ENCODE results near the gene RIN2. TPM values are rescaled to one million over a fixed set of nuclear protein-coding genes. Genes with fewer than 3 reads are reported as not detected.
A peak's percentile ranks its signal among the peaks of the same experiment; 100 is the strongest.
"Not testable (repeated sequence)": the region's sequence is repeated elsewhere in the genome, so short reads cannot be mapped to it uniquely, and the experiment has no call there.

Gene RIN2
- total RNA-seq, 6 donors from 2014 or later, result 89.5 to 149 (median 109) TPM

DNA sequence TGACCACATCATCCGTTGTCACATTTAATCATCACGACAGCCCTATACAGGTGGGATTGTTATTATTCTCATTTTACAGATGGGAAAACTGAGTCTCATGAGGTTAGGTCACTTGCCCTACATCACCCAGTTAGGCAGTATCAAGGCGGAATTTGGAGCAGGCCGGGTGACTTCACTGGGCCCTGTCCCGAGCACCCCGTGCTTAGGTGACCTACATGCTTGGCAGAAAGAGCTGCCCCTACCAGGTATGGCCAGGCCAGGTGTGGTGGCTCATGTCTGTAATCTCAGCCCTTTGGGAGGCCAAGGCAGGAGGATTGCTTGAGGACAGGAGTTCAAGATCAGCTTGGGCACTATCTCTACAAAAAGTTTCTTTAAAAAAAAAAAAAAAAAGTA is 44.0 kb downstream of the RIN2 start:
- Histone ChIP-seq H3K4me1 (peaks cover 8 to 15% (median 8%) of the 10 kb centered on the region in 4 donors), H3K27me3 (no peaks in the 10 kb centered on the region), H3K27ac (peak overlapping the region in 2 of 4 donors; percentile 31 to 64), H3K4me3 (no peak overlapping the region), H3K36me3 (peaks cover 0 to 19% (median 5%) of the 10 kb centered on the region in 4 donors), H3K9me3 (no peaks in the 10 kb centered on the region)
- TF ChIP-seq, protein P1, sequence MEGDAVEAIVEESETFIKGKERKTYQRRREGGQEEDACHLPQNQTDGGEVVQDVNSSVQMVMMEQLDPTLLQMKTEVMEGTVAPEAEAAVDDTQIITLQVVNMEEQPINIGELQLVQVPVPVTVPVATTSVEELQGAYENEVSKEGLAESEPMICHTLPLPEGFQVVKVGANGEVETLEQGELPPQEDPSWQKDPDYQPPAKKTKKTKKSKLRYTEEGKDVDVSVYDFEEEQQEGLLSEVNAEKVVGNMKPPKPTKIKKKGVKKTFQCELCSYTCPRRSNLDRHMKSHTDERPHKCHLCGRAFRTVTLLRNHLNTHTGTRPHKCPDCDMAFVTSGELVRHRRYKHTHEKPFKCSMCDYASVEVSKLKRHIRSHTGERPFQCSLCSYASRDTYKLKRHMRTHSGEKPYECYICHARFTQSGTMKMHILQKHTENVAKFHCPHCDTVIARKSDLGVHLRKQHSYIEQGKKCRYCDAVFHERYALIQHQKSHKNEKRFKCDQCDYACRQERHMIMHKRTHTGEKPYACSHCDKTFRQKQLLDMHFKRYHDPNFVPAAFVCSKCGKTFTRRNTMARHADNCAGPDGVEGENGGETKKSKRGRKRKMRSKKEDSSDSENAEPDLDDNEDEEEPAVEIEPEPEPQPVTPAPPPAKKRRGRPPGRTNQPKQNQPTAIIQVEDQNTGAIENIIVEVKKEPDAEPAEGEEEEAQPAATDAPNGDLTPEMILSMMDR (IDR thresholded peaks at IDR 0.05), result no peak
- no peak for TF ChIP-seq POLR2AphosphoS5 (IDR thresholded peaks at IDR 0.05)
- no peak for TF ChIP-seq POLR2A (IDR thresholded peaks at IDR 0.05)
- no peak for TF ChIP-seq EP300 (IDR thresholded peaks at IDR 0.05)
- WGBS, 2 donors, result 90 to 91% methylated on average over 6 of the region's 6 CpGs
- ATAC-seq (ENCODE audit: low FRiP score in 2 of 2) (no peak), DNase-seq (no peak)

DNA sequence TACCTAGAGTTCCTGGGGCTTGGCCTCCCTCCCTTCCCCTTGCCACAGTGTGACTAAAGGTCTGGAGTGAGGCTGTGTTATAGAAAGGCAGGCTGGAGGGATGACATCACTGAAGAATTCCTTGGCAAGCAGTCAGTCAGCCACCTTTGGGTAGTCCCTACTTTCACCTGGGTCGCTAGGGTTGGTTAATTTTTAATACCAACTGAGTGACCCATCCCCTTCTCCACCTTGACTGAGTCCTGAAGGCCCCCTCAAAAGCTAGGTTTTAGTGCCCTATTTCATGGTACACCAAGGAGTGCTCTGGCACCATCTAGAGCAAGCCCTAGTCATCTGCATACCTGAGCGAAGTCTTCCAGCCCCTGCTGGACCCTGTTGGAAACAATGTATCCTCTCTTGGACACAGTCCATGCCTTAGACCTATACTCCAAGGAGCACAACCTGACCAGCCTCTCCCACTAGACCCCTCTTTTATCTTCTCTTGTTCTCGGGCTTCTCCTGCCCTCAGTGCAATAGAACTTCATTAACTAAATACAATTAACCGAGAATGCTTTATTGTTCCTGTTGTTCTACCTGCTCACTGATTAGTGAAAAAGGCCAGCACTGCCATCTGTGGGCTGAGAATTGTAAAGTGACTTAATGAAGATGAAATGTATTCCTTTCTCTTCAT is 44.6 kb downstream of the RIN2 start:
- Histone ChIP-seq H3K27me3 (no peaks in the 10 kb centered on the region), H3K4me3 (no peak overlapping the region), H3K27ac (peak overlapping the region in 2 of 4 donors; percentile 31 to 64), H3K9me3 (no peaks in the 10 kb centered on the region), H3K36me3 (peaks cover 0 to 19% (median 5%) of the 10 kb centered on the region in 4 donors), H3K4me1 (peaks cover 14 to 15% (median 14%) of the 10 kb centered on the region in 4 donors)
- DNase-seq (no peak), ATAC-seq (ENCODE audit: low FRiP score in 2 of 2) (peak in 1 of 2 donors; percentile 67)
- WGBS, 2 donors, result 83 to 86% methylated on average over 4 of the region's 4 CpGs
- TF ChIP-seq, protein P1 (IDR thresholded peaks at IDR 0.05), result peak in 3 of 6 experiments; percentile 28 to 43 (median 37)
- no peak for TF ChIP-seq POLR2AphosphoS5 (IDR thresholded peaks at IDR 0.05)

DNA sequence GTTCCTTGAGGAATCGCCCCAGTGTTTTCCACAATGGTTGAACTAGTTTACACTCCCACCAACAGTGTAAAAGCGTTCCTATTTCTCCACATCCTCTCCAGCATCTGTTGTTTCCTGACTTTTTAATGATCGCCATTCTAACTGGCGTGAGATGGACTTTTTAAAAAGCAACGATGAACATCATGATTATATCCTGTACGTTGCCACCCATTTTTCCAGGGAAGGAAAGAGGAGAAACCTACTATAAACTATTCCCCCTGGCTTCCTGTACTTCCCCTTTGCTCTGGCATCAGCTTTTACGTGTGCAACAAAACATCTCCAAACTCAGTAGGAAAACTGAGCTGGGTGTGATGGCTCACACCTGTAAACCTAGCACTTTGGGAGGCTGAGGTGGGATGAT is 48.2 kb downstream of the RIN2 start:
- not testable (repeated sequence) for ATAC-seq (ENCODE audit: low FRiP score in 2 of 2); DNase-seq; H3K4me3 ChIP-seq; H3K27me3 ChIP-seq; H3K9me3 ChIP-seq
- H3K27ac ChIP-seq, result peak overlapping the region in 3 of 4 donors; percentile 2 to 39 (median 3)
- WGBS, 2 donors, result 66 to 74% methylated on average over 7 of the region's 7 CpGs
- H3K4me1 ChIP-seq, result peaks cover 14 to 15% (median 15%) of the 10 kb centered on the region in 4 donors
- peaks cover 0 to 18% (median 1%) of the 10 kb centered on the region in 4 donors for H3K36me3 ChIP-seq

DNA sequence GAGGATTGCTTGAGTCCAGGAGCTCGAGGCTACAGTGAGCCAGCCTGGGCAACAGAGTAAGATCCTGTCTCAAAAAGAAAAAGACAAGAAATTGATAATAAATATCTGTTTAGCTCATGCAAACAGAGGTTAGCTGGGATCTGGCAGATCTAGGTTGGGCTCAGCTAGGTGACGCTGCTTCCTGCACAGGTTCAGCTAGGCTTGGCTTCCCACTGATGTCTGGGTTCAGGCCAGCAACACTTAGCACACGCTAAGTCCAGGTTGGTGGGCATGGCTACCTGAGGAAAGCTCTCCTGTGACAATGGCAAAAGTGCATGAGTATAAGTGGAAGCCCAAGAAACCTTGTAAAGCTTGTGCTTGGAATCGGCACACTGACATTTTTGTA is 48.7 kb downstream of the RIN2 start:
- Histone ChIP-seq H3K4me3 (no peak overlapping the region), H3K27me3 (no peaks in the 10 kb centered on the region), H3K4me1 (peaks cover 14 to 15% (median 15%) of the 10 kb centered on the region in 4 donors), H3K27ac (peak overlapping the region in 3 of 4 donors; percentile 2 to 39 (median 3)), H3K36me3 (peaks cover 0 to 12% (median 0%) of the 10 kb centered on the region in 4 donors), H3K9me3 (no peaks in the 10 kb centered on the region)
- TF ChIP-seq EP300 (IDR thresholded peaks at IDR 0.05), result no peak
- TF ChIP-seq POLR2A (IDR thresholded peaks at IDR 0.05), result no peak
- TF ChIP-seq, protein P1 (IDR thresholded peaks at IDR 0.05), result no peak
- TF ChIP-seq POLR2AphosphoS5 (IDR thresholded peaks at IDR 0.05), result no peak
- peak in 1 of 2 donors; percentile 52 for ATAC-seq (ENCODE audit: low FRiP score in 2 of 2)
- 62 to 72% methylated on average over 4 of the region's 4 CpGs for WGBS, 2 donors
- peak in 1 of 2 donors; percentile 51 for DNase-seq

DNA sequence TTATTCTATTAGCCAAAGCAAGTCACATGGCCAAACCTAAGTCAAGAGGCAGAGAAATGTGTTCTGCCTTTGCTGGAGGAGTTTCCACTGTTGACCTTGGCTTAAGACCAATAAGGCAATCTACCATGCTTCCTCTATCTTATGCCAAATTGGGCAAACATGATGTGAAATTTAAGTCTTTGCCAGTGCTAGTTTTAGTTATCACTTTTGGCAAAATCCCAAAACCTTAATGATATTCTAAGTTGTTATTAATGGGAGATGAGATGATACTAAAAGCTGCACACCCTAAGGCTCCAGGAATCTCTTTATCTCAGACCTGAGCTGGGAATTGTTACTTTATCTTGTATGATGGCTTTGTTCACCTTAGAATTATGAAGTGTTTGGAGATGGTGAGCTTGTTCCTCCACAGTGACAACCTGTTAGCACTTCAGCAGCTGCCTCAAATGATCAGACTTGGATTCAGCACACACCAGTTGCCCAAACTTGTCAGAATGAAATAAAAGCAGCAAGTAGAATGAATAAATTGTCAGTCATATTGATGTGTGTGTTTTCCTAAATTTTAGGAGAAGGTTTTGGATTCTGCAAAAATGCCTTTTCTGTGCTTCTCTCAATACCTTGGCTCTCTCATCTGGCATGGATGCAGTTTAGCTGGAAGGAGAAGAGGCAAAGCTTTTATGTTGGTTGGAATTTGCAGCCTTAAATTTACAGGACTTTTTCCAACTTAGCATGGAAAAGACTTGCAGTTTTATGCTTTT is 49.3 kb downstream of the RIN2 start:
- Histone ChIP-seq H3K36me3 (peaks cover 0 to 12% (median 0%) of the 10 kb centered on the region in 4 donors), H3K27me3 (no peaks in the 10 kb centered on the region), H3K9me3 (no peaks in the 10 kb centered on the region), H3K4me1 (peaks cover 12 to 16% (median 15%) of the 10 kb centered on the region in 4 donors), H3K4me3 (no peak overlapping the region), H3K27ac (peak overlapping the region in 2 of 4 donors; percentile 2 to 3)
- TF ChIP-seq EP300 (IDR thresholded peaks at IDR 0.05) (no peak), POLR2A (IDR thresholded peaks at IDR 0.05) (no peak), POLR2AphosphoS5 (IDR thresholded peaks at IDR 0.05) (no peak)
- TF ChIP-seq, protein P1 (IDR thresholded peaks at IDR 0.05), result no peak
- no peak for DNase-seq
- ATAC-seq (ENCODE audit: low FRiP score in 2 of 2), result peak in 1 of 2 donors; percentile 35
